ENCODE data around the gene SECISBP2L. TPM values are rescaled to one million over a fixed set of nuclear protein-coding genes. Genes with fewer than 3 reads are reported as not detected.

SECISBP2L gene
- total and polyA plus RNA-seq, 2 donors (not counting 1 experiment from before 2014, with no cell fraction given) = 13.0 to 121 TPM

DNA sequence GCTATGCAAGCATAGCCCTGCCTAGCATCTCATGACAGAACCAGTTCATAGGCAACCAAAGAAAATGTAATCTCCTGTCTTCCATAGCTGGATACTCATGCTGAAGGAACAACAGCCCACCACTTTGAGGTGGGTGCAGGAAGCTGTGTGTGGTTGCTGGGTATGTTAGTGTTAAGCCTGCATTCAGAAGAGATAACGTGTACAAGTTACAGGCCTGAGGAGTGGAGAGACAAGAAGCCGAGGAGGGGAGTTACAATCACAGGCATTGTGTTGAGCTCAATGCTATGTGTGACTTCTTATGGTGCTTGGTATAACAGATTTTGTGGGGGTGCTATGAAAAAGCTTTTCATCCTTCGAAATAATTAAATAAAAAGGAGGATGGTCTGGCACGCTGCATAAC is 42.8 kb upstream of the SECISBP2L start:
- Histone ChIP-seq H4K20me1 (ENCODE audit: control insufficient read depth, insufficient read depth, low read length, poor library complexity, severe bottlenecking) (no peaks in the 10 kb centered on the region), H3K4me1 (ENCODE audit: control insufficient read depth in 2 of 2, insufficient read depth in 2 of 2, low read length in 2 of 2) (no peaks in the 10 kb centered on the region), H3K27me3 (replicated peaks in 1 of 4; ENCODE audit: control extremely low read depth in 1 of 4, control insufficient read depth in 3 of 4, insufficient read depth in 4 of 4, low read length in 3 of 4) (no peaks in the 10 kb centered on the region), H2AFZ (ENCODE audit: insufficient read depth, low read depth, low read length, poor library complexity, severe bottlenecking) (no peak overlapping the region), H3K9me3 (ENCODE audit: control extremely low read depth in 1 of 3, control insufficient read depth in 2 of 3, insufficient read depth in 1 of 3, low read length in 2 of 3) (no peaks in the 10 kb centered on the region), H3K4me2 (replicated peaks; ENCODE audit: low read depth, low read length, poor library complexity, severe bottlenecking) (no peak overlapping the region), H3K4me3 (ENCODE audit: control extremely low read depth in 1 of 5, extremely low read depth in 1 of 5, insufficient read depth in 1 of 5, low read depth in 2 of 5, low read length in 4 of 5) (no peak overlapping the region), H3K79me2 (ENCODE audit: control insufficient read depth, insufficient read depth, low read length) (no peaks in the 10 kb centered on the region), H3K36me3 (replicated peaks in 1 of 2; ENCODE audit: control extremely low read depth in 1 of 2, control insufficient read depth in 1 of 2, extremely low read depth in 1 of 2, insufficient read depth in 2 of 2, low read length in 1 of 2) (no peaks in the 10 kb centered on the region), H3K9ac (ENCODE audit: low read length) (no peak overlapping the region), H3K27ac (ENCODE audit: low read length in 2 of 2) (no peak overlapping the region)
- WGBS (ENCODE audit: insufficient coverage) = 97% methylated on average over 3 of the region's 4 CpGs
- no peak for ATAC-seq (ENCODE audit: low read depth)
- intact Hi-C loops (cut with micrococcal nuclease) = no loop called here
- H3K9me3 Mint-ChIP-seq (ENCODE audit: insufficient read depth) = no peaks in the 10 kb centered on the region
- H3K27ac Mint-ChIP-seq = no peak overlapping the region
- no peaks in the 10 kb centered on the region for H3K4me1 Mint-ChIP-seq
- no peak overlapping the region for H3K4me3 Mint-ChIP-seq
- no peaks in the 10 kb centered on the region for H3K27me3 Mint-ChIP-seq
- TF ChIP-seq EZH2 (IDR thresholded peaks at IDR 0.05; ENCODE audit: borderline replicate concordance, insufficient read depth, low read depth, low read length, poor library complexity, severe bottlenecking) = no peak
- TF ChIP-seq, protein P1, sequence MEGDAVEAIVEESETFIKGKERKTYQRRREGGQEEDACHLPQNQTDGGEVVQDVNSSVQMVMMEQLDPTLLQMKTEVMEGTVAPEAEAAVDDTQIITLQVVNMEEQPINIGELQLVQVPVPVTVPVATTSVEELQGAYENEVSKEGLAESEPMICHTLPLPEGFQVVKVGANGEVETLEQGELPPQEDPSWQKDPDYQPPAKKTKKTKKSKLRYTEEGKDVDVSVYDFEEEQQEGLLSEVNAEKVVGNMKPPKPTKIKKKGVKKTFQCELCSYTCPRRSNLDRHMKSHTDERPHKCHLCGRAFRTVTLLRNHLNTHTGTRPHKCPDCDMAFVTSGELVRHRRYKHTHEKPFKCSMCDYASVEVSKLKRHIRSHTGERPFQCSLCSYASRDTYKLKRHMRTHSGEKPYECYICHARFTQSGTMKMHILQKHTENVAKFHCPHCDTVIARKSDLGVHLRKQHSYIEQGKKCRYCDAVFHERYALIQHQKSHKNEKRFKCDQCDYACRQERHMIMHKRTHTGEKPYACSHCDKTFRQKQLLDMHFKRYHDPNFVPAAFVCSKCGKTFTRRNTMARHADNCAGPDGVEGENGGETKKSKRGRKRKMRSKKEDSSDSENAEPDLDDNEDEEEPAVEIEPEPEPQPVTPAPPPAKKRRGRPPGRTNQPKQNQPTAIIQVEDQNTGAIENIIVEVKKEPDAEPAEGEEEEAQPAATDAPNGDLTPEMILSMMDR (IDR thresholded peaks at IDR 0.05) = no peak
- no peak for DNase-seq
- ChIA-PET POLR2A (no interaction called here), CTCF (no interaction called here)

DNA sequence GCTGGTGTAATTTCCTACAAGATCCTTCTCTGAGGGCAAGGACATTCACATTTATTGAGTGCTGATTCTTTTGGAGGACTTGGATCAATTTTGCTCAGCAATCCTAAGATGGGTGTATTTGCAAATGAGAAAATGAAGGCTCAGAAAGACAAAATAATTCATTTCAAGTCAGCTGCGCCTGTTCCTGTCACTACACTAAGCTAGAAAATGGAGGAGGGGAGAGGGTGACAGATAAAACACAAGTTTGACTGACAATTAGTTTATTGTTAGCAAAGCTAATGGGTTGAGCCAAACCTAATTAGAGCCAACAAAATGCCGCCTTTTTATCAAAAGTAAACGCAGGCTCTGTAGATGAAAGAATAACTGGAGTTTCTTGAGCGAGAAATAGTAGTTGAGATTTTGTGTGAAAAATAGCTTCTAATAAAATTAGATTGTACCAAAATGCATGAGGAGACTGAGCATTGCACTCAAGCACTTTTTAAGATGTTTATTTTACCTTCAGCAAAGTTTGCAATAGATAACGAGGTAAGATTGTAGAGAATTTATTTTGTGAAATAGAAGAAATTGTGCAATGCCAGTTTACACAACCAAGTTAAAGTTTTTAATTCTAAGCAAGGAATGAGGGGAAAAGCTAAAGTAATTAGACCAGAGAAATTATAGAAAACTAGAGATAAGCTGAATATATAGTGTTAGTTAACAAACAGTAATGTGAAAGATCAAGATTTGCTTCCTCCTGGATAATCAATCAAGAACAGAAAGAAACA is 39.6 kb upstream of the SECISBP2L start:
- no peak overlapping the region for H2AFZ ChIP-seq (ENCODE audit: insufficient read depth, low read depth, low read length, poor library complexity, severe bottlenecking)
- no peaks in the 10 kb centered on the region for H3K36me3 ChIP-seq (replicated peaks in 1 of 2; ENCODE audit: control extremely low read depth in 1 of 2, control insufficient read depth in 1 of 2, extremely low read depth in 1 of 2, insufficient read depth in 2 of 2, low read length in 1 of 2)
- no peak overlapping the region for H3K27ac ChIP-seq (ENCODE audit: low read length in 2 of 2)
- DNase-seq (no peak), ATAC-seq (ENCODE audit: low read depth) (no peak)
- no peak overlapping the region for H3K4me3 ChIP-seq (ENCODE audit: control extremely low read depth in 1 of 5, extremely low read depth in 1 of 5, insufficient read depth in 1 of 5, low read depth in 2 of 5, low read length in 4 of 5)
- Mint-ChIP-seq H3K4me1 (no peaks in the 10 kb centered on the region), H3K4me3 (no peak overlapping the region), H3K9me3 (ENCODE audit: insufficient read depth) (no peaks in the 10 kb centered on the region), H3K27me3 (no peaks in the 10 kb centered on the region), H3K27ac (no peak overlapping the region)
- 100% methylated on average over 2 of the region's 5 CpGs for WGBS (ENCODE audit: insufficient coverage)
- intact Hi-C loops (cut with micrococcal nuclease) = no loop called here
- H3K4me1 ChIP-seq (ENCODE audit: control insufficient read depth in 2 of 2, insufficient read depth in 2 of 2, low read length in 2 of 2) = no peaks in the 10 kb centered on the region
- CTCF ChIA-PET = no interaction called here
- no peaks in the 10 kb centered on the region for H3K79me2 ChIP-seq (ENCODE audit: control insufficient read depth, insufficient read depth, low read length)
- no peaks in the 10 kb centered on the region for H3K9me3 ChIP-seq (ENCODE audit: control extremely low read depth in 1 of 3, control insufficient read depth in 2 of 3, insufficient read depth in 1 of 3, low read length in 2 of 3)
- no peaks in the 10 kb centered on the region for H4K20me1 ChIP-seq (ENCODE audit: control insufficient read depth, insufficient read depth, low read length, poor library complexity, severe bottlenecking)
- H3K9ac ChIP-seq (ENCODE audit: low read length) = no peak overlapping the region
- TF ChIP-seq EZH2 (IDR thresholded peaks at IDR 0.05; ENCODE audit: borderline replicate concordance, insufficient read depth, low read depth, low read length, poor library complexity, severe bottlenecking) = no peak
- TF ChIP-seq, protein P1 (IDR thresholded peaks at IDR 0.05) = no peak
- POLR2A ChIA-PET = no interaction called here
- no peaks in the 10 kb centered on the region for H3K27me3 ChIP-seq (replicated peaks in 1 of 4; ENCODE audit: control extremely low read depth in 1 of 4, control insufficient read depth in 3 of 4, insufficient read depth in 4 of 4, low read length in 3 of 4)
- no peak overlapping the region for H3K4me2 ChIP-seq (replicated peaks; ENCODE audit: low read depth, low read length, poor library complexity, severe bottlenecking)
